ENCODE results near the gene FIGNL2.
A peak's percentile ranks its signal among the peaks of the same experiment; 100 is the strongest.
"Not testable (repeated sequence)": the region's sequence is repeated elsewhere in the genome, so short reads cannot be mapped to it uniquely, and the experiment has no call there.

The FIGNL2 gene

GRCh38 chr12:51833448-51834227, 14.9 kb downstream of the FIGNL2 start:
- DNase-seq, result no peak

GRCh38 chr12:51832354-51833107, 16.0 kb downstream of the FIGNL2 start:
- DNase-seq, result no peak

- not testable (repeated sequence) for DNase-seq
These were observed 16.7 kb downstream of the FIGNL2 start for GRCh38 chr12:51831817-51832216.

GRCh38 chr12:51829641-51830040, 18.9 kb downstream of the FIGNL2 start:
- DNase-seq, result no peak

GRCh38 chr12:51829011-51829481, 19.5 kb downstream of the FIGNL2 start:
- no peak for DNase-seq

- DNase-seq, result no peak
These were observed 20.3 kb downstream of the FIGNL2 start for GRCh38 chr12:51827925-51828818.

GRCh38 chr12:51826881-51827280, 21.6 kb downstream of the FIGNL2 start:
- no peak for DNase-seq

GRCh38 chr12:51825216-51825615, 23.3 kb downstream of the FIGNL2 start:
- DNase-seq, result no peak

- no peak for DNase-seq
These were observed 24.5 kb downstream of the FIGNL2 start for GRCh38 chr12:51823875-51824565.

- DNase-seq, result no peak
These were observed 25.6 kb downstream of the FIGNL2 start for GRCh38 chr12:51822956-51823355.

- DNase-seq, result no peak
These were observed 26.3 kb downstream of the FIGNL2 start for GRCh38 chr12:51822261-51822616.

- DNase-seq, result no peak
These were observed 26.9 kb downstream of the FIGNL2 start for GRCh38 chr12:51821440-51822260.

GRCh38 chr12:51820526-51821439, 27.7 kb downstream of the FIGNL2 start:
- DNase-seq, result peak; percentile 71

GRCh38 chr12:51819736-51820525, 28.6 kb downstream of the FIGNL2 start:
- DNase-seq, result no peak

GRCh38 chr12:51818566-51819300, 29.8 kb downstream of the FIGNL2 start:
- DNase-seq, result no peak

GRCh38 chr12:51818086-51818485, 30.4 kb downstream of the FIGNL2 start:
- DNase-seq, result no peak

GRCh38 chr12:51817027-51817953, 31.2 kb downstream of the FIGNL2 start:
- no peak for DNase-seq

GRCh38 chr12:51815571-51815970, 32.9 kb downstream of the FIGNL2 start:
- DNase-seq, result no peak

Measured in activated effector memory CD4-positive, alpha-beta T cell treated with Interleukin-2 at 50 U/mL for 16 hours (primary cell).